ENCODE data around the gene ARL2BP.
"Not testable (repeated sequence)": the region's sequence is repeated elsewhere in the genome, so short reads cannot be mapped to it uniquely, and the experiment has no call there.

ARL2BP gene

DNA sequence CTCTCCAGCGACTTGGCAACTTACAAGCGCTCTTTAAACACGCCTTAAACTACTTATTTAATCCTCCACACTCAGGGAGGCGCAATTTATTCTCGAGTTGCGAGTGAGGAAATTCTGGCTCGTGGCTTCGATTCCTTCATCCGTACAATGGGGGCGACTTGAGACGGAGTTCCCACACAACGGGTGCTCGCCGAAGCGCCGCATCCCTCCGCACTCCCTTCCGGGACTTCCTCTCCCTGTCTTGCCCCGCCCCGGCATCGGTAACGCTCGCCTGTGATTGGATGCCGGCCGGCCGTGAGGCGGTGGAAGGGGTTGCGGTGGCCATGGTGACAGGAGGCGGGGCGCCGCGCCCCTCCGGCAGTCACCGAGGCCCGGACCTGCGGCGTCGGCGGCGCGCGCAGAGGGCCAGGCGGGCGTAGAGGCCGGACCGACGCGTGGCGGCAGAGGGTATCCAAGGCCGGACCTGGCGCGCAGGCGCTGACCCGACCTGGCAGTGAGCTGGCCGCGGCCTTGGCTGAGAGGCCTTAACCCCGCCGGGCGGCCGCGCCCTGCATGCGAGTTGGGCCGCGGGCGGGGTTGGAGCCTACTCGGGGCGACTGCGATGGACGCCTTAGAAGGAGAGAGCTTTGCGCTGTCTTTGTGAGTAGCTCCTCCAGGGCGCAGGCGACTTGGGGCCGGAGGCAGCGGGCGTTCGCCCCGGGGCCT is at the start of gene ARL2BP:
Gene ARL2BP (plus strand): TSS at position 493 of the 705 bp plus-strand sequence. CDS start 109 bp downstream, at position 602.
- peak; percentile 97 to 98 for DNase-seq

DNA sequence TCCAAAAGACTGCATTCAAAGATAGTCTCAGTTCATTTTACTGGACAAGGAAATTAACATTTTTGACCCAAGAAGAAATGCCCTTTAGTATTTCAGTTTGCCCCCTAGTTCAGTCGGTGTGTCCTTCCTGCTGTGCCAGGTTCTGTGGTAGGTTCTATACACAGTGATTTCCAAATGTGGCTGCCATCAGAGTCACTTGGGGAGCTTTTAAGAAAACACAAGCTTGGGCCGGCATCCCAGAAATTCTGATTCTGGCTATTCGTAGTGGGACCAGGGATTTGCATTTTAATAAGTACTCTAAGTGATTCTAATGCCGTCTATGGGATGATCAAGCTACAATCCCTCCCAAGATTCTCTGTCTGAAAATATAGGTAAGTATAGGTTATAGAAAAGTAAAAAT is 48.8 kb upstream of the ARL2BP start:
- no peak for DNase-seq

DNA sequence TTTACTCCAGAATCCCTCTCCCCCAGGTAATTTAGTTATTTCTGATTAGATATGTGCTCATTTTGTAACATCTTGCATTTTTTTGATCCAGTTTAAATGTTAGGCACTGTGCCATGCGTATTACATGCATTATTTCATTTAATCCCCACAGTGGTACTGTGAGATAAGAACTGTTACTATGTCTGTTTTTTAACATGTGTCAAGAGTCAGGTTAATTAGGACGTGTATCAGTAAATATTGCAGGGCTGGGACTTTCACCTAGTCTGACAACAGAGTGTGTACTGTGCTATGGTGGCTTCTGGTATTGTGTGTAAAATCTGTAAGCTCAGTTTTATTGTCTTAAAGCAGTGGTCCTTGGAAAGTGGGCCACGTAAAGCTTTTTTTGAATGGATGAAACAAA is 48.3 kb upstream of the ARL2BP start:
- DNase-seq: no peak

DNA sequence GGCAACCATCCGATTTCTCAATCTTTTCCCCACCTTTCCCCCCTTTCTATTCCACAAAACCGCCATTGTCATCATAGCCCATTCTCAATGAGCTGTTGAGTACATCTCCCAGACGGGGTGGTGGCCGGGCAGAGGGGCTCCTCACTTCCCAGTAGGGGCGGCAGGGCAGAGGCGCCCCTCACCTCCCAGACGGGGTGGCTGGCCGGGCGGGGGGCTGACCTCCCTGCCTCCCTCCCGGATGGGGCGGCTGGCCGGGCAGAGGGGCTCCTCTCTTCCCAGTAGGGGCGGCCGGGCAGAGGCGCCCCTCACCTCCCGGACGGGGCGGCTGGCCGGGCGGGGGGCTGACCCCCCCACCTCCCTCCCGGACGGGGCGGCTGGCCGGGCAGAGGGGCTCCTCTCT is 44.7 kb upstream of the ARL2BP start:
- DNase-seq: not testable (repeated sequence)

DNA sequence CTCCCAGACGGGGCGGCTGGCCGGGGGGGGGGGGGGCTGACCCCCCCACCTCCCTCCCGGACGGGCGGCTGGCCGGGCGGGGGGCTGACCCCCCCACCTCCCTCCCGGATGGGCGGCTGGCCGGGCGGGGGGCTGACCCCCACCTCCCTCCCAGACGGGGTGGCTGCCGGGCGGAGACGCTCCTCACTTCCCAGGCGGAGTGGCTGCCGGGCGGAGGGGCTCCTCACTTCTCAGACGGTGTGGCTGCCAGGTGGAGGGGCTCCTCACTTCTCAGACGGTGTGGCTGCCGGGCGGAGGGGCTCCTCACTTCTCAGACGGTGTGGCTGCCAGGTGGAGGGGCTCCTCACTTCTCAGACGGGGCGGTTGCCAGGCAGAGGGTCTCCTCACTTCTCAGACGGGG is 44.1 kb upstream of the ARL2BP start:
- not testable (repeated sequence) for DNase-seq

DNA sequence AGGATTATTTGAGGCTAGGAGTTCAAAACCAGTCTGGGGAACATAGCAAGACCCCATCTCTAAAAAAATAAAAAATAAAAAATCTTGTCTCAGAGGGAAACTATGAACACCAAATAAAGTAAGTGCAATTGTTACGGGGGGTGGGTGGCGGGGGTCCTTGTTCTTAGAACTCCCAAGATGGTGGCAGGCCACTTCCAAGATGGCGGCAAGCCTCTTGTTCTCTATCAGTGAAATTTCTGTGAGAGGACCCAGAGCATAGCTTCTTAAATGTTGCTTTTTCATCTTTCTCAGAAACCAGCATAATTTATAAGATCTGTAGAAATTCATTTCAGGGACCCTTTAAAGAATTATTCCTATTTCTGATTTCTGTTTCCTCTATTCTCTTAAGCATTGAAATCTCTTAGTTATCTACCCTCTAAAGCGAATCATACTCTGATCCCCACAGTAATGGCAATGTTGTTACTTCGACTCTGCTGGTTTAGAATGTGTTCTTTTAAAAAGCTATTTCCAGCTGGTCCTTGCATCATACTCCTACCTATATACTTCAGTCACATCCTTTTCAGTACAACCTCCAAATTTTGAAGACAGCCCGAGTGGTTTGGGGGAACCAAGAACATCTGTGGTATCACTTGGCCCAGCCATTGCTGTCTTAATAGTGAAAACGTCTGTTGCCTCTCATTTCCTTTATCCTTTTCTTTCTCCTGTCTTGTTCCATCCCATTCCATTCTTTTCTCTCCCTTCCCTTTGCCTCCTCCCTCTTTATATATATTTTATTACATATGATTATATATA is 42.8 kb upstream of the ARL2BP start:
- DNase-seq: no peak

DNA sequence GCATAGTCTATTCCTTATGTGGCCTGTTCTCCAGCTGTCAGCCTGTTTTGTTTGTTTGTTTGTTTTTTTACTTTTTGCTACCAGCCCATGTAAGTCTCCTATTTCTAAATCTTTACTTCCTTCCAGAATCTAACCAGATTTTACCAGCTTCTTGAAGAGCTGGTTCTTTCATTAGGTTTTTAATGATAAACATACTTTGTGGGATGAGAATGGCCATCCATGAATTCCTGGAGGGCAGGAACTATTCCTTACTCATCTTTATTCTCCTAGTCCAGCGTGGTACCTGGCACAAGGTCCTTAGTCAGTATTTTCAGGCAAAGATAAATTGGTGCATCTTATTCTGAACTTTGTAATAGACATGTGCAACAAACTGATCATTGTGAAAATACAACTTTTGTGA is 41.6 kb upstream of the ARL2BP start:
- DNase-seq: no peak

DNA sequence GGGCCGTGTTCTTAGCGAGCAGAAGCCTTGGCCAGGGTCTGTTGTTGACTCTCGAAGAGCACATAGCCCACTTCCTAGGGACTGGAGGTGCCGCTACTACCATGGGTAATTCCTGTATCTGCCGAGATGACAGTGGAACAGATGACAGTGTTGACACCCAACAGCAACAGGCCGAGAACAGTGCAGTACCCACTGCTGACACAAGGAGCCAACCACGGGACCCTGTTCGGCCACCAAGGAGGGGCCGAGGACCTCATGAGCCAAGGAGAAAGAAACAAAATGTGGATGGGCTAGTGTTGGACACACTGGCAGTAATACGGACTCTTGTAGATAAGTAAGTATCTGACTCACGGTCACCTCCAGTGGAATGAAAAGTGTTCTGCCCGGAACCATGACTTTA is 40.4 kb upstream of the ARL2BP start:
- DNase-seq: no peak

DNA sequence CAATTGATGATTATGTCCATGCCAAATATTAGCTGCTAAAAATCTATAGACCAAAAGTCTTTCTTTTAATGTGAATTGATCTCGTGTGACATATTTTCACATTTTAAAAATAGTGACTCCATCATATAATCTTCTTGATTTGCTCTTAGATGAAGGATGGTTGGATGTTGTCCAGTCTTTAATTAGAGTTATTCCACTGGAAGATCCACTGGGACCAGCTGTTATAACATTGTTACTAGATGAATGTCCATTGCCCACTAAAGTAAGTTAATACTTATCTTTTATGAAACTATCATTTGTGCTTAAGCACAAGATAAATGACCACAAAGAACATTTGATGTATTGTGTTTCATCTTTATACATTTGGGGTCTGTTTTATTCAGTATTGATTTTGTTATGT is 36.1 kb upstream of the ARL2BP start:
- DNase-seq: no peak

DNA sequence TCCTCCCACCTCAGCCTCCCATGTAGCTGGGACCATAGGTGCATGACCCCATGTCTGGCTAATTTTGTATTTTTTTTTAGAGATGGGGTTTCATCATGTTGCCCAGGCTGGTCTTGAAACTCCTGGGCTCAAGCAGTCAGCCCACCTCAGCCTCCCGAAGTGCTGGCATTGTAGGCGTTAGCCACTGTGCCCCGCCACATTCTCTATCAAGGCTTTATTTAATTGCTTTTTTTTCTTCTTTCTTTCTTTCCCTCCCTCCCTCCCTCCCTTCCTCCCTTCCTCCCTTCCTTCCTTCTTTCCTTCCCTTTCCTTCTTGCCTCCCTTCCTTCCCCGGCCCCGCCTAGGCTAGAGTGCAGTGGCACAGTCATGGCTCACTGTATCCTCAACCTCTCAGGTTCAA is 35.3 kb upstream of the ARL2BP start:
- DNase-seq: no peak

DNA sequence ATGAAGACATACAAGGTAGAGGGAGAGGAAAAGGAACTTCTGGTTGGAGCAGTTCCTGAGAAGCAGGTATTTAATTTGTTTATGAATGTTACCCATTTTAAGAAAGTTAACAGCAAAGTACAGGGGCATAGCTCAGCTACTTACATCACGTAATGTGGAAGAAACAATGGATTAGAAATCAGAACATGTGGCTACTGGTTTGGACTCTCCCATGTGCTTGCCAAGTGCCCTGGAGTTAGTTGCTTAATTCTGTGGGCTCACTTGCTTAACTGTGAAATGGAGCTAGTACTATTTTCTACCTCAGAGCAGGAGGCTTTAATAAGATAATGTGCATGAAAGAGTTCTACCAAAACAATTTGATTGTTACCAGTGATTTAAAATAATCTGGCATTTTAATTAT is 31.6 kb upstream of the ARL2BP start:
- DNase-seq: no peak

DNA sequence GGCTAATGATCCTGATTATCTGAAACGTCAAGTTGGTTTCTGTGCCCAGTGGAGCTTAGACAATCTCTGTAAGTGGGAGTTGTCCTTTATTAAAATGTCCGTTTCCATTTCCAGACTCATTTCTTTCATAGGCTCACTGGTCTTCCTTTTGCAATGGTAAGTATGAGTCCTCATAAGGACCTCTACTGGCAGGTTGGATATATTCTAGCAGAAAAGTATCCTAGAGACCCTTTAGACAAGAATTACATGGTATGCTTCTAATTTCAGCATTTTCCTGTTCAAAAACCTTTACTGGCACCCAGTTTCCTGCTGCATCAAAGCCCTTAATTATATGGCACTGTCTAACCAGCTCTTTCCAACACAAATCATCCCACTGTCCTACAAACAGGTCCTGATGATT is 28.1 kb upstream of the ARL2BP start:
- no peak for DNase-seq

DNA sequence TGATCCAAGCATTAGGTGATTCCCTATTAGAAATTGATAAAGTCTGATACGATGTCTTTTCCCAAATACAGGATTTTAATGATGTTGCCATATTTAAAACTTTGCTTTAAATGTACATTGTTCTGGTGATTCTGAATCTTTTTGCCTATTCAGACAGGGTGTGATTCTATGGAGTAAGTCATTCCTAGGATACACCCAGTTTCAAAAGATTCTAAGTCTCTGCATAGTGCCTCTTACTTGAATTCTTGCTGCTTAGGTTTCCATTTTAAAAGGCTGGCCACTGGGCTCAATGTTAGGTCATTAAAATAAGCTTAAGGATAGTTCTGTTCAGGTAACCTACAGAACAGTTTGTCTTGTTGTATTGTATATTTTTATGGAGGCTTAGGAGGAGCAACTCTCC is 22.0 kb upstream of the ARL2BP start:
- DNase-seq: no peak

DNA sequence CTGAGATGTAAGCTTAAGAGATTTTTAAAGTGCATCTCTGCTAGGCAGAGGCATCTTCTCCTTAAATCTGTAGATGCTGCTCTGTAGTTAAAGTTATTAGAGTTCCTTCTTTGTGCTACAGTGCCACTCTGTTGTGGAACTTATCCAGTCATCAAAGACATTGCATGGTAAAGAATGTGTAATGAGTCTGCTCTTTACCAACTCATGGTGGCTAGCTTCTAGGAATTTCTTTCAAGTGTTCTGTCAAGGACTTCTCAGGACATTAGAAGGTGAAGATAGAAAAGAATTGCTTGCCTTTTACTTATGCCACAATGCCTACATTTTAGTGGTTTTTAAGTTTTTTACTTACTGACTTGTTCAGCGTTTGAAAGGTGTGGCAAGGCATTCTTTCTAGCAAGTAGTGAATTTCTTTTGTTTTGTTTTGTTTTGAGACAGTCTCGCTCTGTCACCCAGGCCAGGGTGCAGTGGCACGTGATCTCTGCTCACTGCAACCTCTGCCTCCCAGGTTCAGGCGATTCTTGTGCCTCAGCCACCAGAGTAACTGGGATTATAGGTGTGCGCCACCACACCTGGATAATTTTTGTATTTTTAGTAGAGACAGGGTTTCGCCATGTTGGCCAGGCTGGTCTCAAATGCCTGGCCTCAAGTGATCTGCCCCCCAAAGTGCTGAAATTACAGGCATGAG is 20.3 kb upstream of the ARL2BP start:
- no peak for DNase-seq

DNA sequence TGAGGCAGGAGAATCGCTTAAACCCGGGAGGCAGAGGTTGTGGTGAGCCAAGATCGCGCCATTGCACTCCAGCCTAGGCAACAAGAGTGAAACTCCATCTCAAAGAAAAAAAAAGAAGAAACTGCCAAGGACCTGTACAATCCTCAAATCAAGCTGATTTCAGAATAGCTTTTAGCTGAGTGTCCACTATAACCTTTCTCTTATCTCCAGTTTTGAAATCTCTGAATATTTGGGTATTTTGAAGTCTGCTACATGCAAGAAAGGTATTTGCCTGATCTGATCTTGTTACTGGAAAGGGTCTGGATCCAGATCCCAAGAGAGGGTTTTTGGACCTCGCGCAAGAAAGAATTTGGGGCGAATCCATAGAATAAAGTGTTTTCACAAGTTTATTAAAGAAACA is 19.1 kb upstream of the ARL2BP start:
- no peak for DNase-seq

DNA sequence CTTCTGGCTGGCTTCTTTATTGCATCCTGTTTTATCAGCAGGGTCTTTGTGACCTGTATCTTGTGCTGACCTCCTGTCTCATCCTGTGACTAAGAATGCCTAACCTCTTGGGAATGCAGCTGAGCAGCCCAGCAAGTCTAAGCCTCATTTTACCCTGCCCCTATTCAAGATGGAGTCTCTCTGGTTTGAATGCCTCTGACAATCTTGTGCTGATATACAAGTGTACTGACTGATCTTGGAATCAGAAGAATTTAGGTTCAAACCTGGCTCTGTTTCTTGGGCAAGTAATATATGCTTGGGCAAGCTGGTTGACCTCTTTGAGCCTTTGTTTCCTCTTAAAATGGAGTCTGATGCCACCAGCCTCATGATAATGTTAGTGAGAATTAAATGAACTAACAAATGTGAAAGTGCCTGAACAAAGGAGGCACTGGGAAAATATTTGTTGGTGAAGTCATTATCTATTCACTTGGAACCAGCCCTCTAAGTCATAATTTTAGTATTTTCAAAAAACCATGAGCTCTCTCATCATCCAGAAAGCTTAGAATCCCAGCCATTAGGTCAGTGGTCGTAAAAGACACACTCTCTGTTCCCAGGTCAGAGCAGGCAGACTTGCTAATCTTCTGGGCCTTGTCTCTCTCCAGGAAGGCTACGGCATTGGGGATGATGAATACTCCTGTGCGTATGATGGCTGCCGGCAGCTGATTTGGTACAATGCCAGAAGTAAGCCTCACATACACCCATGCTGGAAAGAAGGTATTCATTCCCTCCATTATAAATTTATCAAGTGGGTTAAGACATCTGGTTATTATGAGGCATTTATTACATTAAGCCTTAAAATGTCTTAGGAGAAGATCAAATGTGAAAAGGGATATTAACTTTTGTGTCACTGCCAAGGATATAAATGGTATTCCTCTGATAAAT is 18.1 kb upstream of the ARL2BP start:
- DNase-seq: no peak

DNA sequence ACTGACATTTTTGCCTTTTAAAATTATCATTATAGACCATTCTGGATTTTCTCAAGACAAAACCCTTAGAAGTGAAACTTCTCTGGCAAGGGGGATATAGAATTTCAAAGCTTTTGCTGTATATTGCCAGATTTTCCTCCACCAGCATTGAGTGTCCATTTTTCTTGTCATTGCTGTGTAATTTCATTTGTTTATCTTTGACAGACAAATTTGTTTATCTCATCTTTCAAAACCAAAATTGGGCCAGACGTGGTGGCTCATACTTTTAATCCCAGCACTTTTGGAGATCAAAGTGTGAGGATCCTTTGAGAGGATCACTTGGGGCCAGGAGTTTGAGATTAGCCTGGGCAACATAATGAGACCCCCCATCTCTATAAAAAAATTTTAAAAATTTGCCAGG is 16.0 kb upstream of the ARL2BP start:
- no peak for DNase-seq

DNA sequence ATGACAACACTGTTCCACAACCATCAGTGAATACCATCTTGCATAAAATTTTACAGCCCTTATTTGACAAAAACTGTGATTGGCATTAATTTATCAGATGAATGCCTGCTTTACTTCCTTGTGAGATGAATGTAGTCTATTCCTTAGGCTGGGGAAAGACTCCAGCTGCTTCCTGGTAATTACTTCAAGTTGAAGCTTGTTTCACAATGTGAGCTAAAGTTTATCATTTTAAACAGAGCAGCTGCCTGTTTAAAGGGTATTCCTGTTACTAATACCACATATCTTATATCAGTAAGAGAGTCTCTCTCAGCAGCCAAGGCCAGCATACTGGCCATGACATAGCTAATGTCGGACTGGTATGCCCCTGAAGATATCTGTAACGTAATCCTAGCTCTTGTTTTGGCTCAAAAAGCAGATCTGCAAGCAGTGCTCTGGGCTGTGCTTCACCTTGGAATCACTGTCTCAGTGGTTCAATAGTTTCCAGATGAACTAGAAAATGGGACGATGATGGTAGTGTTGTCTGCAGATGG is 13.2 kb upstream of the ARL2BP start:
- DNase-seq: no peak

DNA sequence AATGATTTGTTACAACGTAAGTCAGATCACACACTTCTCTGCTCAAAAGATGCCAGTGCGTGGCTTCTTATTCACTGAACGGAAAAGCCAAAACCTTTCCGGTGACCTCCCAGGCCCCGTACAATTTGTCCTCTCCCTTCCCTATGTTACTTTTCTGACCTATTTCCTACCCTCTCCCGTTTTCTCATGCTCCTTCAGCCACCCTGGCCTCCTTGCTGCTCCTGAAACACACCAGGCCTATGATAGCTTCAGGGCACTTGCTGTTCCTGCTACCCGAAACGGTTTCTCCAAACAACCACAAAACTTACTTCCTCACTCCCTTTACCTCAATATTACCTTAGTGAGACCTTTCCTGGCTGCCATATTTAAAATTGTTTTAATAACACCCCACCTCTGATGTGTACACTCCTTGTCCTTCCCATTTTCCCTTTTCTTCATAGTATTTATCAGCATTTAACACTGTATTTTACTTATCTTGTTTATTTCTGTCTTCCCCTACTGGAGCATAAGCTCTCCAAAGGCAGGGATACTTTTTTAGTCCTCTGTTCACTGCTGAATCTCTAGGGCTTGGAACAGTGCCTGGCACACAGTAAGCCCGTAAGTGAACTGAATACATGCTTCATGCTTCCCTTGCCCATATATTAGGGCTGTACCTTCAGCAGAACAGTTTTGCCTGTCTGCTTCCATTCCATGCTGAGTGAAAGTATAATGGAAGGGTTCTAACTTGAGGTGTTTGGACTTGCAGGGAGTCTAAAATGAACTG is 10.9 kb upstream of the ARL2BP start:
- no peak for DNase-seq

DNA sequence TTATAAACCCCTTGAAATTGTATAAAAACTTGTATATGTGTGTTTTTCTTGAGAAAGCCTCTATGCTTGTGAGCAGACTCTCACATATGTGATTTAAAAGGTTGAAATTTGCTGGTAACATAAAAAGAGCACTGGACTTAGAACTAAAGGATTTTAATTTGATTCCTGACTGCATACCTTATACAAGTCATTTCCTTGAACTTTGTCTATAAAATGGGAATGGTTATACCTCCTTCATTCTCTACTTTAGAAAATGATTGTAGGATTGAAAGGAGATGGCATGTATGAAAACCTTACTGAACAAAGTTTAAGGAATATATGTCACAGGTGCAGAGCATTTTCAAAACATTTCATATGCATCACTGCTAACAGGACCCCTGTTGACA is 10.4 kb upstream of the ARL2BP start:
- no peak for DNase-seq

DNA sequence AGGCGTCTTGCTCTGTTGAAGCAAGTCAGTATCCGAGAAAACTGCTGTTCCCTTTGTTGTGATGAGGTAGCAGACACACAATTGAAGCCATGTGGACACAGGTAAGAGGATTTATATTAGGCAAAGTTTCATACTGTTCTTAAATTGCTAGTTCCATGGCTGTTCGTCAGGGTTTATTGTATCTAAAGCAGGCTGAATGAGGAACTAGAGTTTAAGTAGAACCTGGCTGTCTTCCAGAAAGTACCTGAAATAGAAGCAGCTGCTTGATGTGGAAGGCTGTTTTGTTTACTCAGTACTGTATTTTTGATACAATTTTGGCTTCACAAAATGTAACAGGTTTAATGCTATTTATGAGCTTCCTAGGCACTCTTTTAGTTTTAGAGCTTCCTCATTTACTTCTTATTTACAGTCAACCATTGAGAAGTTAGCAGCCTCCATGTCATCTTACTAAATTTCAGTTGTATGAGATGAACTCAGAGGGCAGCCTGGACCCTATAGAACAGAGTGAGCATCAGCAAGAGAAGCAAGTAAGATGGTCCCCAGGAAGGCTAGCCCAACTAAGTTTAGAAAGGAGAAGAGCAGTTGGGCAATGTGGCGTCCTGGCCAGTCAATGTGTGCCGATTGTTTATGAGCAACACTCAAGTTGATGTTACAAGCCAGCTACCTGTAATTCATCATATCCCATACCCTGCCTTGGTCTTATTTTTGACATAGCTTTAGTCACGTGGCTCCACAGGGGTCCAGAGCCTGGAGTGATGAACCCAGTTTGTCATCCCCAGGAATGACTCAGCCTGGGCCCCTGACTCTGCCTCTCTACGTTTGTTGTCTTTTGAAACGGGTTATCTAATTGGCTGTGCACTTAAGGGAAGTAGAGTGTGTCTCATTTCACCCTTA is 9.7 kb upstream of the ARL2BP start:
- no peak for DNase-seq

All from activated CD4-positive, alpha-beta T cell treated with anti-CD3 and anti-CD28 coated beads, Interleukin-2, amount 50 U/mL, for 4 hours (primary cell).